Measurements from ENCODE around the gene G3BP2.
"Not testable (repeated sequence)": the region's sequence is repeated elsewhere in the genome, so short reads cannot be mapped to it uniquely, and the experiment has no call there.

Gene G3BP2

GRCh38 chr4:75679876-75680575 lies 6.8 kb upstream of the G3BP2 start:
- Histone ChIP-seq H3K4me1 (ENCODE audit: insufficient read depth, low read length) (no peaks in the 10 kb centered on the region), H3K4me3 (ENCODE audit: low read depth in 1 of 2, low read length in 2 of 2) (no peak overlapping the region), H3K36me3 (ENCODE audit: insufficient read depth, low read length) (no peaks in the 10 kb centered on the region), H3K9me3 (ENCODE audit: low read length) (no peaks in the 10 kb centered on the region), H3K9ac (ENCODE audit: low read length) (no peak overlapping the region), H3K27ac (ENCODE audit: low read depth, low read length) (no peak overlapping the region), H3K27me3 (ENCODE audit: control insufficient read depth in 1 of 2, insufficient read depth in 2 of 2, low read length in 2 of 2) (no peaks in the 10 kb centered on the region)

GRCh38 chr4:75678965-75679364 lies 5.8 kb upstream of the G3BP2 start:
- no peak overlapping the region for H3K4me3 ChIP-seq (ENCODE audit: low read depth in 1 of 2, low read length in 2 of 2)
- H3K27ac ChIP-seq (ENCODE audit: low read depth, low read length): no peak overlapping the region
- H3K9me3 ChIP-seq (ENCODE audit: low read length): no peaks in the 10 kb centered on the region
- no peaks in the 10 kb centered on the region for H3K36me3 ChIP-seq (ENCODE audit: insufficient read depth, low read length)
- H3K9ac ChIP-seq (ENCODE audit: low read length): no peak overlapping the region
- H3K4me1 ChIP-seq (ENCODE audit: insufficient read depth, low read length): peaks cover 4% of the 10 kb centered on the region
- H3K27me3 ChIP-seq (ENCODE audit: control insufficient read depth in 1 of 2, insufficient read depth in 2 of 2, low read length in 2 of 2): no peaks in the 10 kb centered on the region

- no peak overlapping the region for H3K4me3 ChIP-seq (ENCODE audit: low read depth in 1 of 2, low read length in 2 of 2)
- no peaks in the 10 kb centered on the region for H3K9me3 ChIP-seq (ENCODE audit: low read length)
- H3K27me3 ChIP-seq (ENCODE audit: control insufficient read depth in 1 of 2, insufficient read depth in 2 of 2, low read length in 2 of 2): no peaks in the 10 kb centered on the region
- no peak overlapping the region for H3K9ac ChIP-seq (ENCODE audit: low read length)
- no peak overlapping the region for H3K27ac ChIP-seq (ENCODE audit: low read depth, low read length)
- H3K36me3 ChIP-seq (ENCODE audit: insufficient read depth, low read length): no peaks in the 10 kb centered on the region
- peaks cover 8% of the 10 kb centered on the region for H3K4me1 ChIP-seq (ENCODE audit: insufficient read depth, low read length)
Measured at GRCh38 chr4:75678473-75678872, 5.3 kb upstream of the G3BP2 start.

- H3K27ac ChIP-seq (ENCODE audit: low read depth, low read length): no peak overlapping the region
- no peak overlapping the region for H3K9ac ChIP-seq (ENCODE audit: low read length)
- H3K4me3 ChIP-seq (ENCODE audit: low read depth in 1 of 2, low read length in 2 of 2): no peak overlapping the region
Measured at GRCh38 chr4:75675004-75675531, 1.9 kb upstream of the G3BP2 start.

GRCh38 chr4:75673959-75674328 lies 733 bp upstream of the G3BP2 start:
- Histone ChIP-seq H3K9ac (ENCODE audit: low read length) (peak overlapping the region; percentile 95), H3K4me3 (ENCODE audit: low read depth in 1 of 2, low read length in 2 of 2) (peak overlapping the region; percentile 90 to 95), H3K27me3 (ENCODE audit: control insufficient read depth in 1 of 2, insufficient read depth in 2 of 2, low read length in 2 of 2) (no peaks in the 10 kb centered on the region), H3K36me3 (ENCODE audit: insufficient read depth, low read length) (no peaks in the 10 kb centered on the region), H3K9me3 (ENCODE audit: low read length) (no peaks in the 10 kb centered on the region), H3K27ac (ENCODE audit: low read depth, low read length) (peak overlapping the region; percentile 99), H3K4me1 (ENCODE audit: insufficient read depth, low read length) (peaks cover 34% of the 10 kb centered on the region)

More at GRCh38 chr4:75675004-75675531, 1.9 kb upstream of the G3BP2 start:
- Histone ChIP-seq H3K4me1 (ENCODE audit: insufficient read depth, low read length) (peaks cover 23% of the 10 kb centered on the region), H3K36me3 (ENCODE audit: insufficient read depth, low read length) (no peaks in the 10 kb centered on the region), H3K27me3 (ENCODE audit: control insufficient read depth in 1 of 2, insufficient read depth in 2 of 2, low read length in 2 of 2) (no peaks in the 10 kb centered on the region), H3K9me3 (ENCODE audit: low read length) (no peaks in the 10 kb centered on the region)

- H3K9ac ChIP-seq (ENCODE audit: low read length): peak overlapping the region; percentile 95
- H3K27me3 ChIP-seq (ENCODE audit: control insufficient read depth in 1 of 2, insufficient read depth in 2 of 2, low read length in 2 of 2): no peaks in the 10 kb centered on the region
- H3K9me3 ChIP-seq (ENCODE audit: low read length): no peaks in the 10 kb centered on the region
- H3K4me1 ChIP-seq (ENCODE audit: insufficient read depth, low read length): peaks cover 34% of the 10 kb centered on the region
- H3K36me3 ChIP-seq (ENCODE audit: insufficient read depth, low read length): no peaks in the 10 kb centered on the region
- H3K4me3 ChIP-seq (ENCODE audit: low read depth in 1 of 2, low read length in 2 of 2): peak overlapping the region; percentile 90 to 95
- H3K27ac ChIP-seq (ENCODE audit: low read depth, low read length): peak overlapping the region; percentile 99
Measured at GRCh38 chr4:75672461-75673026, 667 bp downstream of the G3BP2 start.

GRCh38 chr4:75671802-75672421 lies 1.3 kb downstream of the G3BP2 start:
- Histone ChIP-seq H3K27ac (ENCODE audit: low read depth, low read length) (peak overlapping the region; percentile 99), H3K9ac (ENCODE audit: low read length) (peak overlapping the region; percentile 95), H3K36me3 (ENCODE audit: insufficient read depth, low read length) (no peaks in the 10 kb centered on the region), H3K27me3 (ENCODE audit: control insufficient read depth in 1 of 2, insufficient read depth in 2 of 2, low read length in 2 of 2) (no peaks in the 10 kb centered on the region), H3K9me3 (ENCODE audit: low read length) (no peaks in the 10 kb centered on the region), H3K4me1 (ENCODE audit: insufficient read depth, low read length) (peaks cover 34% of the 10 kb centered on the region), H3K4me3 (ENCODE audit: low read depth in 1 of 2, low read length in 2 of 2) (peak overlapping the region; percentile 90 to 95)

- Histone ChIP-seq H3K27me3 (ENCODE audit: control insufficient read depth in 1 of 2, insufficient read depth in 2 of 2, low read length in 2 of 2) (no peaks in the 10 kb centered on the region), H3K36me3 (ENCODE audit: insufficient read depth, low read length) (no peaks in the 10 kb centered on the region), H3K9me3 (ENCODE audit: low read length) (no peaks in the 10 kb centered on the region), H3K9ac (ENCODE audit: low read length) (no peak overlapping the region), H3K27ac (ENCODE audit: low read depth, low read length) (no peak overlapping the region), H3K4me1 (ENCODE audit: insufficient read depth, low read length) (peaks cover 32% of the 10 kb centered on the region), H3K4me3 (ENCODE audit: low read depth in 1 of 2, low read length in 2 of 2) (no peak overlapping the region)
Measured at GRCh38 chr4:75668596-75668995, 4.6 kb downstream of the G3BP2 start.

GRCh38 chr4:75667636-75668035 lies 5.6 kb downstream of the G3BP2 start:
- H3K4me3 ChIP-seq (ENCODE audit: low read depth in 1 of 2, low read length in 2 of 2); H3K27ac ChIP-seq (ENCODE audit: low read depth, low read length); H3K36me3 ChIP-seq (ENCODE audit: insufficient read depth, low read length); H3K9me3 ChIP-seq (ENCODE audit: low read length); H3K27me3 ChIP-seq (ENCODE audit: control insufficient read depth in 1 of 2, insufficient read depth in 2 of 2, low read length in 2 of 2); H3K9ac ChIP-seq (ENCODE audit: low read length): not testable (repeated sequence)
- H3K4me1 ChIP-seq (ENCODE audit: insufficient read depth, low read length): peaks cover 32% of the 10 kb centered on the region

- H3K4me1 ChIP-seq (ENCODE audit: insufficient read depth, low read length): peaks cover 29% of the 10 kb centered on the region
- H3K36me3 ChIP-seq (ENCODE audit: insufficient read depth, low read length): peaks cover 5% of the 10 kb centered on the region
- H3K9me3 ChIP-seq (ENCODE audit: low read length): no peaks in the 10 kb centered on the region
- no peaks in the 10 kb centered on the region for H3K27me3 ChIP-seq (ENCODE audit: control insufficient read depth in 1 of 2, insufficient read depth in 2 of 2, low read length in 2 of 2)
- no peak overlapping the region for H3K27ac ChIP-seq (ENCODE audit: low read depth, low read length)
- H3K9ac ChIP-seq (ENCODE audit: low read length): no peak overlapping the region
- no peak overlapping the region for H3K4me3 ChIP-seq (ENCODE audit: low read depth in 1 of 2, low read length in 2 of 2)
Measured at GRCh38 chr4:75666299-75666698, 6.9 kb downstream of the G3BP2 start.

- H3K9me3 ChIP-seq (ENCODE audit: low read length); H3K4me3 ChIP-seq (ENCODE audit: low read depth in 1 of 2, low read length in 2 of 2); H3K27me3 ChIP-seq (ENCODE audit: control insufficient read depth in 1 of 2, insufficient read depth in 2 of 2, low read length in 2 of 2); H3K36me3 ChIP-seq (ENCODE audit: insufficient read depth, low read length); H3K9ac ChIP-seq (ENCODE audit: low read length); H3K27ac ChIP-seq (ENCODE audit: low read depth, low read length): not testable (repeated sequence)
- peaks cover 13% of the 10 kb centered on the region for H3K4me1 ChIP-seq (ENCODE audit: insufficient read depth, low read length)
Measured at GRCh38 chr4:75664604-75665003, 8.6 kb downstream of the G3BP2 start.

Data from muscle layer of colon (tissue), 2 donors.